ENCODE results near the gene NACC2. TPM values are rescaled to one million over a fixed set of nuclear protein-coding genes. Genes with fewer than 3 reads are reported as not detected.

The NACC2 gene
- total and polyA plus RNA-seq, 2 donors from 2014 or later, result 7.1 to 30.9 TPM

DNA sequence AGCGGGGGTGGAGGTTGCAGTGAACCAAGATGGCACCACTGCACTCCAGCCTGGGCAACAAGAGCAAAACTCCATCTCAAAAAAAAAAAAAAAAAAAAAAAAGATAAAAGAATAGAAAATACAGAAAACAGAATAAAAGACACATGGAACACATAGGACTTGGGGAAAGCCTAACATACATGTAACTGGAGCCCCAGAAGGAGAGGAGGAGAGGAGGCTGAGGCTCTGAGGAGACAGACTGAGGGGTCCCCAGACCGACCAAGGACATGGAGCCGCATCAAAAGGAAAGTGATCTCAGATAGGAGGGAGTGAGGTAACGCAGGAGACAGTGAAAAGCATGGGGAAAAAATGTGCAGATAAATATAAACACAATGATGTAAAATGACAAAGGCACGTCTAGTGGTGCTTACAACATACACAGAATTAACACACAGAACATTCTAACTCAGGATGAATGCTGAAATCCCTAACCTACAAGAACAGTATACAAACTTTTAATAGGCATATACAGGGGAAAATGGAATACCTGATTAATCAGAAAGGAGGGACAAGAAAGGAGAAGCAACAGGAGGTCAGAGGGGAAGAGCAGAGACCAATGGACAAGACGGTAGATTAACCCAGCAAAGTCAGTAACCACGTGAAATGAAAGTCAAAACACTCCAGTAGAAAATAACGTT is 68.7 kb downstream of the NACC2 start:
- H3K9ac ChIP-seq (ENCODE audit: low read length in 3 of 3), result no peak overlapping the region
- peaks cover 0 to 10% (median 0%) of the 10 kb centered on the region in 3 donors for H3K4me1 ChIP-seq (ENCODE audit: control insufficient read depth in 2 of 3, insufficient read depth in 2 of 3, low read depth in 1 of 3, low read length in 3 of 3)
- TF ChIP-seq, protein P1, sequence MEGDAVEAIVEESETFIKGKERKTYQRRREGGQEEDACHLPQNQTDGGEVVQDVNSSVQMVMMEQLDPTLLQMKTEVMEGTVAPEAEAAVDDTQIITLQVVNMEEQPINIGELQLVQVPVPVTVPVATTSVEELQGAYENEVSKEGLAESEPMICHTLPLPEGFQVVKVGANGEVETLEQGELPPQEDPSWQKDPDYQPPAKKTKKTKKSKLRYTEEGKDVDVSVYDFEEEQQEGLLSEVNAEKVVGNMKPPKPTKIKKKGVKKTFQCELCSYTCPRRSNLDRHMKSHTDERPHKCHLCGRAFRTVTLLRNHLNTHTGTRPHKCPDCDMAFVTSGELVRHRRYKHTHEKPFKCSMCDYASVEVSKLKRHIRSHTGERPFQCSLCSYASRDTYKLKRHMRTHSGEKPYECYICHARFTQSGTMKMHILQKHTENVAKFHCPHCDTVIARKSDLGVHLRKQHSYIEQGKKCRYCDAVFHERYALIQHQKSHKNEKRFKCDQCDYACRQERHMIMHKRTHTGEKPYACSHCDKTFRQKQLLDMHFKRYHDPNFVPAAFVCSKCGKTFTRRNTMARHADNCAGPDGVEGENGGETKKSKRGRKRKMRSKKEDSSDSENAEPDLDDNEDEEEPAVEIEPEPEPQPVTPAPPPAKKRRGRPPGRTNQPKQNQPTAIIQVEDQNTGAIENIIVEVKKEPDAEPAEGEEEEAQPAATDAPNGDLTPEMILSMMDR (IDR thresholded peaks at IDR 0.05; ENCODE audit: borderline replicate concordance, extremely low read depth, insufficient read depth), result no peak
- H3K4me3 ChIP-seq (ENCODE audit: low read length in 3 of 3), result no peak overlapping the region
- H3K27ac ChIP-seq (ENCODE audit: low read depth in 2 of 2, low read length in 2 of 2), result no peak overlapping the region
- intact Hi-C loops (cut with DNase I), result no loop called here
- peaks cover 0 to 2% (median 0%) of the 10 kb centered on the region in 3 donors for H3K36me3 ChIP-seq (ENCODE audit: control insufficient read depth in 2 of 3, insufficient read depth in 3 of 3, low read length in 3 of 3)
- FAIRE-seq (no peak), DNase-seq (no peak)
- no peaks in the 10 kb centered on the region for H3K9me3 ChIP-seq (ENCODE audit: control insufficient read depth in 2 of 3, insufficient read depth in 1 of 3, low read length in 3 of 3)
- no peaks in the 10 kb centered on the region for H3K27me3 ChIP-seq (ENCODE audit: control insufficient read depth, insufficient read depth, low read length)

DNA sequence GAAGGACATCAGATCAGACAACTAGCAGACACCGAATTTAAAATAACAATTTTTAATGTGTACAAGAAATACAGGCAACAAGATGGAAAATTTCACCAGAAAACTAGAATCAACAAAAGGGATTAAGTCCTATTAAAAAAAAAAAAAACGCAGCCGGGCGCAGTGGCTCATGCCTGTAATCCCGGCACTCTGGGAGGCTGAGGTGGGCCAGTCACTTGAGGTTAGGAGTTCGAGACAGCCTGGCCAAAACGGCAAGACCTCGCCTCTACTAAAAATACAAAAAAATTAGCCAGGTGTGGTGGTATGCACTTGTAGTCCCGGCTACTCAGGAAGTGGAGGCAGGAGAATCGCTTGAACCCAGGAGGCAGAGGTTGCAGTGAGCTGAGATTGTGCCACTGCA is 69.6 kb downstream of the NACC2 start:
- Histone ChIP-seq H3K9ac (ENCODE audit: low read length in 3 of 3) (no peak overlapping the region), H3K27ac (ENCODE audit: low read depth in 2 of 2, low read length in 2 of 2) (no peak overlapping the region), H3K9me3 (ENCODE audit: control insufficient read depth in 2 of 3, insufficient read depth in 1 of 3, low read length in 3 of 3) (no peaks in the 10 kb centered on the region), H3K4me1 (ENCODE audit: control insufficient read depth in 2 of 3, insufficient read depth in 2 of 3, low read depth in 1 of 3, low read length in 3 of 3) (peaks cover 0 to 10% (median 0%) of the 10 kb centered on the region in 3 donors), H3K36me3 (ENCODE audit: control insufficient read depth in 2 of 3, insufficient read depth in 3 of 3, low read length in 3 of 3) (peaks cover 0 to 2% (median 0%) of the 10 kb centered on the region in 3 donors), H3K27me3 (ENCODE audit: control insufficient read depth, insufficient read depth, low read length) (no peaks in the 10 kb centered on the region), H3K4me3 (ENCODE audit: low read length in 3 of 3) (no peak overlapping the region)
- FAIRE-seq (no peak), DNase-seq (no peak)
- TF ChIP-seq, protein P1 (IDR thresholded peaks at IDR 0.05; ENCODE audit: borderline replicate concordance, extremely low read depth, insufficient read depth), result no peak
- intact Hi-C loops (cut with DNase I), result no loop called here

DNA sequence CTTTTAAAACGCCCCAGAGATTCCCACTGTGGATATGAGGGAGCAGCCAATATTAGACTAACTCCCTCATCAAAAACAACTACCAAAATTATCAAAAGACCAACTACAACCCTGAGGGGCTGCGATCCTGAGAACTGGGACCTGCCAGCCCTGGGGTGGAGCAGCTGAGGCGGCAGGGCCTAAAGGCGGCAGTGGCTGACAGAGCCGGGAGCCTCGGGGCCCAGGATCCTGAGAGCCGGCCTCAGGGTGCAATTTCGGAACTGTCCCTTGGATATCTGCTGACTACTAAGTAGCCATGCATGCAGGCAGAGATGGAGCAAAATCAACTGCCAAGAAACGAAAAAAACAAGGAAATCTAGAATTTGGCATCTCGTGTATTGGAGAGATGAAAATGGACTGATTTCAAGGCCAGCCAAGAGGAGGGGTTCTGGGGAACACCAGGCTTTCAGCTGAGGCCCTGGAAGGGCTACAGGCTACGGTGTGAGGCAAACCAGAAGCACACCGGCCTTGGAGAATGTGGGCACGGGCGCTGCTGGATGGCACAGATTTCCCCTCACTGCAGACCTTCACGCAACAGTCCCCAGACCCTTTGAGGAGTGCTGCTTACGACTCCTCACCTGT is 70.3 kb downstream of the NACC2 start:
- H3K4me1 ChIP-seq (ENCODE audit: control insufficient read depth in 2 of 3, insufficient read depth in 2 of 3, low read depth in 1 of 3, low read length in 3 of 3), result peaks cover 0 to 10% (median 0%) of the 10 kb centered on the region in 3 donors
- H3K9me3 ChIP-seq (ENCODE audit: control insufficient read depth in 2 of 3, insufficient read depth in 1 of 3, low read length in 3 of 3), result no peaks in the 10 kb centered on the region
- H3K27ac ChIP-seq (ENCODE audit: low read depth in 2 of 2, low read length in 2 of 2), result no peak overlapping the region
- H3K9ac ChIP-seq (ENCODE audit: low read length in 3 of 3), result no peak overlapping the region
- DNase-seq (no peak), FAIRE-seq (no peak)
- intact Hi-C loops (cut with DNase I), result no loop called here
- H3K36me3 ChIP-seq (ENCODE audit: control insufficient read depth in 2 of 3, insufficient read depth in 3 of 3, low read length in 3 of 3), result peaks cover 0 to 2% (median 0%) of the 10 kb centered on the region in 3 donors
- H3K4me3 ChIP-seq (ENCODE audit: low read length in 3 of 3), result no peak overlapping the region
- TF ChIP-seq, protein P1 (IDR thresholded peaks at IDR 0.05; ENCODE audit: borderline replicate concordance, extremely low read depth, insufficient read depth), result no peak
- no peaks in the 10 kb centered on the region for H3K27me3 ChIP-seq (ENCODE audit: control insufficient read depth, insufficient read depth, low read length)

Measured in kidney (tissue), 14 donors.